OCI-LY7 (cell line): ENCODE results near the gene WDR87.

Source experiments
- CTCF ChIP-seq: fragments of 200-600 bp; sonication (generic); conservative IDR thresholded peaks from 2 replicates; pipeline ENCODE4 v1.5.1; 2014; ENCODE audit warnings: mild to moderate bottlenecking, antibody characterized with exemption, low read length, moderate library complexity, mixed read lengths
- EZH2phosphoT487 ChIP-seq: fragments of 200-600 bp; sonication (generic); IDR thresholded peaks from 2 replicates; pipeline ENCODE4 v1.6.1; 2018; ENCODE audit warnings: low read depth, borderline replicate concordance, mild to moderate bottlenecking, mixed run types, antibody characterized with exemption, low read length, moderate library complexity, mixed read lengths

- no peak for TF ChIP-seq CTCF
- no peak for TF ChIP-seq EZH2phosphoT487
Measured at GRCh38 chr19:37935341-37935740, 28.9 kb upstream of the WDR87 start.
